GM19372 (cell line): ENCODE measurements around the gene IMP4.

ENCODE experiments used
- ATAC-seq: cut with Tn5 transposase; IDR thresholded peaks from one replicate; pipeline ENCODE4 v1.9.1; 2021; ENCODE audit warnings: mild to moderate bottlenecking, low read depth, moderate library complexity; ENCODE audit not compliant: unreplicated experiment

The IMP4 gene

DNA sequence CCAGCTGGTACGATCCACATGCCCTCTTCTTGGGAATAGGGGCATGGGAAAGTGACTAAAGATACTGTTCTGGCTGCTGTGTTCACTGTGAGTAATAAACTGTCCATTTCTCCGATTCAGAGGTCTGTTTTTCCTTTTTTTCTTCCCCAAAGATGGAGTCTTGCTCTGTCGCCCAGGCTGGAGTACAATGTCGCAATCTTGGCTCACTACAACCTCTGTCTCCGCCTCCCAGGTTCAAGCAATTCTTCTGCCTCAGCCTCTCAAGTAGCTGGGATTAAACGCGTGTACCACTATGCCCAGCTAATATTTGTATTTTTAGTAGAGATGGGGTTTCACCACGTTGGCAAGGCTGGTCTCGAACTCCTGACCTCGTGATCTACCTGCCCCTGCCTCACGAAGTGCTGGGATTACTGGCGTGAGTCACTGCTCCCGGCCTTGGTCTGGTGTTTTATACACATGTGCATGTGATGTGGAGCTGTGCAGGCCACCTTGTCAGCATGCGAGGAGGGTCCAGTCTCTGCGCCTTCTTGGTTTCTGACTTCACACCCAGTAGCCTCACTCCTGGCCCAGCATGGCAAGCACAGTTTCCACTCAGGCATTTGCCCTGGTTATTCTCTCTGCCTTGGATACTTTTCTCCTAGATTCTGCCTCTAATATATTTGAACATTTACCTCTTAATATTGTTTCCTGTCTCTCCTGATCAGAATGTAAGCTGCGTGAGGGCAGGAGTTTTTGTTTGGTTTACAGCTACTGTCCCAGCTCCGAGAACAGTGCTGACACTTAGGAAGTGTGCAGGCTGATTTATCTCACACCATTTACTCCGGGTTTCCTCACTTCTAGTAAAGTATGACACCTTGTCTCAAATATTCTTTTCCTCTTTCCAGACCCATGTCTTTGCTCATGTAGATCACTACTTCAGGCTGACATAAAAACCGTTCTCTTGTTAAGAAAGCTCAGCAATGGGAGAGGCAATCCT, 32.9 kb downstream of the IMP4 start:
- ATAC-seq, result no peak

DNA sequence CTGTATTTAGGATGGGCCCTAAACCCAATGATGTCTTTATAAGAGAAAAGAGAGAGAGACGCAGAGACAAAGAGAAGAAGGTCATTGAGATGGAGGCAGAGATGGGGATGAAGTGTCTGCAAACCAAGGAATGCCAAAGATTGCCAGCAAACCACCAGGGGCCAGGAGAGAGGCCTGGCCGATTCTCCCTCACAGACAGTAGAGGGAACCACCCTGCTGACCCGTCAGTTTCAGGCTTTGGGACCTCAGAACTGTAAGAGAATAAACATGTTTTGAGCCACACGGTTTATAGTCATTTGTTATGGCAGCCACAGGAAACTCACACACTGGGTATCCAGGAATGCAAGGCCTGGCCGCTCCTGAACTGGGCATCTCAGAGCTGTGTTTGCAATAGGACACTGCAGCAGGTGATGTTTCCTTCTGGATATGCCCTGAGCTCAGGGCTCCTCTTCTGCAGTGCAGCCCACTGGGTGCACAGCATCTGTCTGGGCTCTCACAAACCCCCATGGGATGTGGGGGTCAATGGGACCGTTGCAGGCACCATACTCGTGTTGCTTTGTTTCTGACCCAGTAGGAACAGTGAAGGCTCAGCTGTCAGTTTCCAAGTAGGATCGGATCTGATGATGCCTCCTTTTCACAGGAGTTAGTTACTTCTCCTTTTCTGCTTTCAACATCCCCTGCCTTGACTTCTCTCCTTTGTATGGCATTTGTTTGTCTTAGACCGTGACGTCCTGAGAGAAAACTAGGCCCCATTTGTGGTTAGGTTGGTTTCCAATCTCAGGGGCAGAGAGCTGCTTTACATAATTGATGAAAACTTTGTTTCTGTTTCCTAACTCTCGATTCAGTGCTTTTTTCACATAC, 34.0 kb downstream of the IMP4 start:
- ATAC-seq, result peak; percentile 41

DNA sequence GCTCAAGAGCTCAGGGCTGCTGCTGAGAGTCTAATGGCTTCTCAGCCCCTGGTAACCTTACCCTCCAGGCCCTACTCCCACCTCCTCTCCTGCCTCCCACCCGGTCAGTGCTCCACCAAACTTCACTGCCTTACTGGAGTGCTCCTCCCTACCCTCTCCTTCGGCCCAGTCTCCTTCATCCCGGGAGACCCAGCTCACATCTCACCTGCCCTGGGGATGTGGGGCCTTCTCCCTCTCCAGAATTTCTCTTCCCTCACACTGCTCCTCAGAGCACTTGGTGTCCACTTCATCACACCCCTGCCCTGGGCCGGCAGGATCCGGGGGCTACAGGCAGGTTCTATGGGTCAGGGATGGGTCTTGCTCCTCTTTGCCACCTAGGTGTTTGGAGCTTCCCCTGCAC, 34.8 kb downstream of the IMP4 start:
- ATAC-seq, result no peak

DNA sequence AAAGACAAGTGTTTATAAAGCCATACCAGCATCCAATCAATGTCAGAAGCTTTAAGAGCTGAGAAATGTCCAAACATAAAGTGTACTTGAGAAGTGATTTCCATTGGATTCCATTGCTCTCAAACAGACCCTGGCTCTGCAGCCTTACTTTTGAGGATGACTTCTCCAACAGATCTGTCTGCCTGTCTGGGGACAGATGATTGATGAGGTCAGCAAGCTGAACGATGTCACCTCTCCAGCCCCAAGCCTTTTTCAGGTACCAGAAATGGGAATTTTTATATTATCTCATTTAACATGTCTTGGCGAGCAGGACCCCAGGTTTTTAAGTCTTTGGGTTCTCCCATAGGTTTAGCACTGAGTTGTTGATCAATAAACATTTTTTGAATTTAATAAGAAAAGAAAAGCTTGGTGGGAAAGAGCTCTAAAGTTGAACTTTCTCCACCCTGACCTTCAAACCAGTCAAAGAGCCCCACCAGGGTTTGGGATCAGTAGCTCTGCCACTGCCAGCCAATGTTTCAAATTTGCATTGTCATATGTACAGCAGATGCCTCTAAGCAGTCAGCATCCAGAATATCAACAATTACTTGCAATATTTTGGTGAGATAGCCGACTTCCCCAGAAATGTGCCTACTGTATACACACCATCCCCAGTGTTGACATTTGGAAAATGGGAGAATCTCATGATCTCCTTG, 35.7 kb downstream of the IMP4 start:
- ATAC-seq, result no peak

DNA sequence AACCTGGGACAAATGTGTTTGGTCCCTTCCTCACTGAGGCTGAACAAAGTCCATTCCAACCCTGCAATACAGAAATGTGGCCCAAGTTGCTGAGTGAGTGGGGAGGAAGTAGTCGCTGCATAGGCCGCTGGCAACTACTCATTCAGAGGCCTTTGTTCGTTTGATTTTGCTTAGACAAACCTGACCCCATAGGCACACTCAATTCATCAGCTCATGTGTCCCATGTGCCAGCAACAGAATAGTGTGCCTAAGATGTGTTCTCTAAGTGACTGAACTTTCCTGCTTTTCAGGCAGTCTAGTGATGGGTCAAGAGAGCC, 36.2 kb downstream of the IMP4 start:
- ATAC-seq, result no peak

DNA sequence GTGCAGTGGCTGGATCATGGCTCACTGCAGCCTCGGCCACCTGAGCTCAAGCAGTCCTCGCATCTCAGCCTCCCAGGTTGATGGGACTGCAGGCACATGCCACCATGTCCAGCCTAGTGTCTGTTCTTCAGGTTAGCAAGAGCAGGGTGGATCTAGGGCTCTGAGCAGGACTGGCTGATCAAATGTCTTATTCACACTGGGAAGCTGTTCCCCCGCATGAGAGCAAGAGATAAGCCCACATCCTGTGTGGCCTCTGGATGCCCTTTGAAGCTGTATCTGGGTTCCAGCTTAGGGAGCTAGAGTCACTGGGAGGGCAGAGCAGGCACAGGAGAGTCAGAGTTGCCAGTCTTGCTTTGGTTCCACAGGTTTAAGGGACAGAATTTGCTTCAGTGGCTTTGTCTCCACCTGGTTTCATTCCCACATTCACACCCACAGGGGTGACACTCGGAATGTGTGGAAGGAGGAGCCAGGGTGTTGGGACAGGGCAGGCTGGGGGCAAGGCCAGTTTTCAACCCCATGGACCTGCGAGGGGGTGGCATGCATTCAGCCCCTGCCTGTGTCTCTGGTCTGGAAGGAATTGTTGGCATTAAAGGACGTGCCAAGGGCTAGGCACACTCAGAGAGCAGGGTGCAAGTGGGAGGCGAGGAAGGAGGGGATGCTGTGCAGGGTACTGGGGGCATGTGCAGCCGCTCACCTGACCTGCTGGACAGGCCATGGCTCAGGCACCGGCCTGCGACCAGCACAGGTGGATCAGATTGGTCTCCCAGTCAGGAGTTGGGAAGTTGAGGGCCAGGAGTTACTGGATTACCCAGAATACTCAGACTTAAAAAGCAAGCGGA, 37.6 kb downstream of the IMP4 start:
- no peak for ATAC-seq

DNA sequence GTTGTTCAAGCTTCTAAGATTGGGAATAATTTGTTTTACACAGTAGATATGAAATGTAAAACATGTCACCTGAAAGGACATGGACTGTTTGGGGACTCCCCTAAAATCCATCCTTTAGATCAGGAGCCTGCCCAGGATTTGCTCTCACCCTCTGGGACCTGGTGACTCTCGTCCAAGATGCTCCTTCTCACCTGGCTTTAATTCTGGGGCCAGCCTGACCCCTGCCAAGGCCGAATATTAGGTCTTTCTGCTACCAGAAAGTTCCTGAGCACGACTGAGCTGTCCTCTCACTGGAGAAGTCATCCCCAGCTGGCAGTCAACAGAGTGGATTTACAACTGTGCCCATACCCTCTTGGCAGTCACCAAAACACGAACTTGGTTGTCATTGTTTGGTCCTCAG, 38.4 kb downstream of the IMP4 start:
- no peak for ATAC-seq

DNA sequence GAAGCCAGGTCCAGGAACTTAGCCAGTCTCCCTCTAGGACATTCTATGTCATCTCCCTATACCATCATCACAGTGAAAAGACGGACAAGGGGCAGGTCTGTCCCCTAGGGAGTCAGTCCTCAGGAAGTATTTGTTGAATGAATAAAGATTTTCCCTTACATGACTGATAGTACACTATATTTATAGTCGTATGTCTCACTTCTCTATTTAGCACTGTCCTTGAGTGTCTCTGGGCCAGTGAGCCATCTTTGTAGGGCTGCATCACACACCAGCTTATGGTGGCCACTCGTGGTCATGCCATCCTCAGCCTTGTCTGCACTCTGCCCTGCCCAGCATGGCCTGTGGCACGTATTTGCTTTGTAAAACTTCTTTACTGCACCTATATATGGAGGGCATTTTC, 38.9 kb downstream of the IMP4 start:
- ATAC-seq, result peak; percentile 40

DNA sequence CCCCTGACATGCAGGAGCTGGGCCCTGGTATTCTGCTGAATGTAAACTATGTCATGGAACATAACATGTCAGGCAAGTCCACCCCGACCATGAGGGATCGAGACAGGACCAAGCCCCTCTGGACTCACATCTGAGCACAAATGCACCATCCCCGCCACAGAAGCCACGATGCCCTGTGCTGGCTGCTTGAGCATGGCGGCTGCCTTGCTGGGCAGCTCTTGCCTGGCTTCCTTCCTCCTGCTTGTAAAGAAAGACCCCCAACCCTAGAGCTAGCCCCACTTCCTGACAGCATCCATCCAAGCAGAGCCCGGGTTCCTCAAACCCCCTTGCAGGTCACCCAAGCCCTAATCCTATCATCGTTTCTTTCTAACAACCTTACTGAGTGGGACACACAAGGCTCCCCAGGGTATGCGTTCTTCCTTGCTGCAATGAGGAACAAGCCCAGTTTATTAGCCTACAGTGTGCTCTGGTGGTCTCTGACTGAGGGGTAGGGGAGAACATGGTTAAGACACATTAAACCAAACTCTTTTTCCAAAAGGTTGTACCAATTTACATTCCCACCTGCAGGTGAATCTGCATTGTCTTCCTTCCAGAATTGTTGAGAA, 39.7 kb downstream of the IMP4 start:
- no peak for ATAC-seq

DNA sequence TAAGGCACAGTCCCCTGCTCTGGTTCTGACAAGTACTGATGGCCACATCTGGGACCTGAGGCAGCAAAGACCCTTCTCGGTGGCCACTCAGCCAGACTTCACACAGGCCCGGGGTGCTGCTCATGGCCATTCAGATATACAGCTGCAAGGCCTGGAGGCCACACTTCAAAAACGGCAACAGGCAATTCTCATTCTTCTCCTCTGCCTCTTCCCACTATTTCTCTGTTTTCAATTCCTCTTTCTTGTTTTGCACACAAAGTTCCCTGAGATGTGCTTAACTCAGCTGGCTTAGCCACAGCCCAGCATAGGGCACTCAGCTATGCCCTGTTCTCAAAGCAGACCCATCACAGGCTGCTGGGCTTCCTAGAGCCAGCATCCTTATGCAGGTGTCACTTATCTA, 43.0 kb downstream of the IMP4 start:
- ATAC-seq, result no peak

DNA sequence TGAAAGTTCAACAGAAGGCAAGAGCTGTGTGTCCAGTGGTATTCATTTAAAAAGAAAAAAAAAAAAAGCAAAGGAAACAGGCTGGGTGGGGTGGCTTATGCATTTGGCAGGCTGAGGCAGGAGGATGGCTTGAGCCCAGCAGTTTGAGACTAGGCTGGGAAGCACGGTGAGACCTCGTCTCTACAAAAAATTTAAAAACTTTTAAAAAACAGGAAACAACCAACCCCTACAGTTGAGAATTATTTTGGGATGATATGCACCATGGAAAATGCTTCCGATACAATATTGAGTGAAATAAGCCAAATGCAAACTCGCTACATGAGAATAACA, 44.3 kb downstream of the IMP4 start:
- ATAC-seq, result no peak

DNA sequence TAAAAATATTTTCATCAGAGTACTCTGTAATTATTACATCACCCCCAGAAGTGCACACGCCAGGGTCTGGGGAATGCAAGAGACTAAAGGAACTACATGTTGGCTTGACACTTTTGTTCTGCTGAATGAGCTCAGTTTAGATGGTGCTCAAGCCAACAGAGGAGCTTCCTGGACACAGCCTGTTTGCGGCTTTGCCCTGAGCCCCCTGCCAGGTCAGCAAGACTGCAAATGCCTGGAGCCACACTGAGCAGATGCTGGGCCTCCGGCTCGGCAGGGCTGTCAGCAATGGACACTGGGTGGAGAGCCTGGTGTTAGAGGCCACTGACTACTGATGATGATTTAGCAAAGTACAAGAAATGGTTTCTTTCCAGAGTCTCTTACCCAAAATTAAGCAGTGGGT, 45.1 kb downstream of the IMP4 start:
- no peak for ATAC-seq

DNA sequence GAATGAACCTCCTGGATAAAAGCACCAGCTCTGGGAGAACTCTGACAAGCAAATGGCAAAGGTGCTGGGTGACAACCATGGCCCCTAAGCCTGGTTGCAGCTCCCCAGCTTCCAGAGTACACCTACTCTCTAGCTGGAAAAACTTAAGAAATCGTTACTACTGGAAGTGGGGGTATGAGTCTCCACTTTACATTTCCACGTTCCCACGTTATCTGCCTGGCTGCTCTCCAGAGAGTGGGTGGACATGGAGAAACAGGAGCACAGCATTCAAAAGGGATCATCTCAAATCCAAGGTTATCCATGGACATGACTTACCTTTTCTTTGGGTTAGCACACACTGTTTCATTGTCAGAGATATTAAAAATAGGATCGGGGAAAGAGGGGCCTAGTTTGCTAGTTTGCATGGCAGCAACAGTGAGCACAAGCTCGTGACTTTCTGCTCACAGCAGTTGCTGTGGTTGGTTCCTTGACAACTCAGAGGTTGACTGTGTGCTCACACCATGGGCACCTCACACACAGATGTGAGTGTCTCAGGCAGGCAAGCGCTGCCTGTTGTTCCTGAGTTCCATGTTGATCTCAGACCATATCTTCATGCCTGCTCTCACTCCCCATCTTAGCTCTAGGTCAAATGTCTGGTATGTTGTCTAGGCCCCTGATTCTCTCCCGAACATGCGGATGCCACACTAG, 45.7 kb downstream of the IMP4 start:
- no peak for ATAC-seq

DNA sequence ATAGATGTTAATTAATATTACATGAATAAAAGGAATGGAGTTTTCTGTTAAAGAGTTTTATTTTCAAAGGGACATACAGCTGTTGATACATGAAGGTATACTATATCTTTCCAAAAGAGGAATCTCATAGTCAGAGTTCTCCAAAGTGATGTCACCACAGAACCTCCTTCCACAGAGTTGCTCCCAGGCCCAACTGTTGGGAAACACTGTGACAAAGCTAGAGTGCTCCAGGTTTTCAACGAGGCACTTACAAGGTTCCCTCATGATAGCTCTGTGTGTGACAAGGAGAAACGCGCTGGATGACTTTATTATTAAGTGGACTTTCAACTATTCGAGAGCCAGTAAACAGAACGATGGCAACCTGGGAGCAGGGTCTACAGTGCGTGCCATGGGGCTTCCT, 46.7 kb downstream of the IMP4 start:
- no peak for ATAC-seq

DNA sequence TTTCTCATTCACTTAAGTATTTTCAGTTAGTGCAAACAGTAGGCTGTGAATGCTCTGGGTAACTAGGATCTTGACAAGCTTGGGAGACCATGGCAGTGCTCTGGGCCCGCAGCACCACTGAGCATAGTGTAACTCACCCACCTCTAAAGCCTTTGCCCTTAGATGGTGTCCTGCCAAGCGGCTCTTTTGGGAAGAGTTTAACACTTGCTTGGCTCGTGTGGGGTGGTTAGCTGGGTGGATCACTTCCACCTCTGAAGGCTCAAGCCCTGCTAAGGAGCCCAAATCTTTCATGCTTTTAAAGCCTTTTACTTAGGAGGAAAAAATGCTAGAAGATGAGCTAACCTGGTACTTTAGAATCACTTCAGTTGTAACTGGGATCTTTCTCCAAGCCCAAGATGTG, 47.1 kb downstream of the IMP4 start:
- no peak for ATAC-seq

DNA sequence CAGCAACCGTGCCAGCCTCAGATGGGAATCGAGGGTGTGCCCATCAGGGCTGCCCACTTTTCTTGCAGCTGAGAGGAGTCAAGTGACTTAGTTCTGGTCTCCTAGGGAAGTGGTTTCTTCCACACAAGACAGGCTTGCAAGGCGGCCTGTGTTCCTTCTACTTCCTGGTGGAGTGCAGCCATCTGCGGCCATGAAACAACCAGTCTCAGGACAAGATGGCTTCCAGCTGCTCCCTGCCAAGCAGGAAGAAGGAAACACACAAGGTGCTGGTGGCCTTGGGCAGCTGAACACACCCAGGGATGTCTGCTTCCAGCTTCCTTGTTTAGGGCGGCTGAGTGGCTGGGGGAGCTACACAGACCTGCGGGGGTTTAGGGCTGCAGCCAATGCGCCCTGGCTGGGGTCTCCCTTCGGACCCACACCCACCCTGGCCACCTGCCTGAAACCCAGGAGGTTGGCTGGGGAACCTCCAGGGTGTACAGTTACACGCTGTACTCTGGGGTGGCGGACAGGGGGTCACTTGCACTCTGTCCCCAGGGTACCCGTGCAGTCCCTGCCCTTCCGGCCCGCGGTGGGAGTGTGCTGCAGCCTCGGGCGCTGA, 47.9 kb downstream of the IMP4 start:
- peak; percentile 25 for ATAC-seq

DNA sequence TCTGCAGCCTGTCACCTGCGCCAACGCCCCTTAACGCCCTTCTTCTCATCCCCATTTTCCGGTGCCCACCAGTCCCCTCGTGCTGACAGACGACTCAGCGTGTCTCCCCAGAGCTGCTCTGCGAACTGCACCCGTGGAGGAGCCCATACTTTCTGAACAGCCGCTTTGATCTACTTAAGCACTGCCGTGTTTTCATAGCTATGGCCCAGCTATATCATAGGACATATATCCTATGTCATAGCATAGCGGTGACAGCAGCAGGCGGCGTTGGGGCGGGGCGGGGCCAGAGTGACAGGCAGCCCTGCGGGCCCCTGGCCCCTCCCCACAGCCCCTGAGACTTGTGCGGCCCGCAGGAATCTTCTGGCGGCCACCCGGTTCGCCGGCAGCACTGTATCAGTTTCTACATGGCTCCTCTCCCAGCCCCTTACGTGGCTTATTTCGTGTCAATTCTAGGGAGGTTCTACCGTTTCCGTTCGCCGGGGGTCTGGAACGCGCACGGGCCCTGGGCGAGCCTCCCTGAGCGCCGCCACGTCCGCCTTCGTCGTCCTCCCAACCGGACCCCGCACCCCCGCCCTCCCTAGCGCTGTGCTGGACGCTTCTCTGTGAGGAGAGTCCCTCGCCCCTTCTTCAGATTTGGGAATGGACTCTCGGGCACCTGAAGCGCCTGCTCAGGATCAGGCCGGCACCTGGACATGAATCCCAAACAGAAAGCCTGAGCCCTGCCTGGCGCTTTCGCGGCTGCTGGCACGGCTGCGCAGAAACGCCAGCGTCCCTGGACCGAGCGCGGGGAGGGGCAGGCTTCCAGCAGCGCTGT, 48.6 kb downstream of the IMP4 start:
- ATAC-seq, result peak; percentile 90
